WTC11 (cell line): ENCODE results near the gene DPP10.

ENCODE experiments used
- ARID4B ChIP-seq: sonication (generic); formaldehyde crosslinking; IDR thresholded peaks from 2 replicates; pipeline ENCODE4 v1.8.0; 2023; ENCODE audit warnings: missing genetic modification reagents, mild to moderate bottlenecking, borderline replicate concordance
- CTCF ChIP-seq: fragments of 200-600 bp; IDR thresholded peaks from 2 replicates; pipeline ENCODE4 v1.8.0; 2022; ENCODE audit warnings: antibody characterized with exemption
- E2F1 ChIP-seq: sonication (generic); formaldehyde crosslinking; IDR thresholded peaks from 2 replicates; pipeline ENCODE4 v1.8.0; 2022; ENCODE audit warnings: mild to moderate bottlenecking, missing genetic modification reagents
- E2F5 ChIP-seq: sonication (generic); formaldehyde crosslinking; IDR thresholded peaks from 2 replicates; pipeline ENCODE4 v1.8.1; 2022; ENCODE audit warnings: mild to moderate bottlenecking, moderate library complexity, missing genetic modification reagents
- ELF4 ChIP-seq: sonication (generic); formaldehyde crosslinking; IDR thresholded peaks from 2 replicates; pipeline ENCODE4 v1.8.1; 2022; ENCODE audit warnings: low read depth, mild to moderate bottlenecking, moderate library complexity, missing genetic modification reagents
- JUN ChIP-seq: sonication (generic); formaldehyde crosslinking; IDR thresholded peaks from 2 replicates; pipeline ENCODE4 v1.8.0; 2023; ENCODE audit warnings: mild to moderate bottlenecking, missing genetic modification reagents
- MYBL2 ChIP-seq: sonication (generic); formaldehyde crosslinking; IDR thresholded peaks from 2 replicates; pipeline ENCODE4 v1.8.1; 2023; ENCODE audit warnings: mild to moderate bottlenecking, moderate library complexity, missing genetic modification reagents
- NR3C1 ChIP-seq: sonication (generic); formaldehyde crosslinking; conservative IDR thresholded peaks from 2 replicates; pipeline ENCODE4 v1.8.1; 2023; ENCODE audit warnings: low read depth, mild to moderate bottlenecking, missing genetic modification reagents
- PREB ChIP-seq: sonication (generic); formaldehyde crosslinking; IDR thresholded peaks from 2 replicates; pipeline ENCODE4 v1.8.1; 2022; ENCODE audit warnings: mild to moderate bottlenecking, missing genetic modification reagents, moderate library complexity, borderline replicate concordance
- ZNF232 ChIP-seq: sonication (generic); formaldehyde crosslinking; IDR thresholded peaks from 2 replicates; pipeline ENCODE4 v1.8.0; 2022; ENCODE audit warnings: mild to moderate bottlenecking, missing genetic modification reagents

GRCh38 chr2:115036818-115037217 lies 594.4 kb downstream of the DPP10 start:
- TF ChIP-seq JUN (CRISPR knock-in tag), result no peak
- no peak for TF ChIP-seq ELF4 (CRISPR knock-in tag)
- TF ChIP-seq ZNF232 (CRISPR knock-in tag), result no peak
- TF ChIP-seq CTCF, result no peak
- no peak for TF ChIP-seq NR3C1
- no peak for TF ChIP-seq ARID4B (CRISPR knock-in tag)
- no peak for TF ChIP-seq MYBL2 (CRISPR knock-in tag)
- TF ChIP-seq E2F5 (CRISPR knock-in tag), result no peak
- TF ChIP-seq E2F1, result no peak
- TF ChIP-seq PREB (CRISPR knock-in tag), result no peak
